Measurements from ENCODE around the gene NBEAL1. TPM values are rescaled to one million over a fixed set of nuclear protein-coding genes. Genes with fewer than 3 reads are reported as not detected.

The NBEAL1 gene
- polyA plus RNA-seq, 1 donor (not counting 4 experiments of a cell fraction or from before 2014, with no cell fraction given) = 14.7 TPM

- Histone ChIP-seq H3K4me3 (ENCODE audit: control insufficient read depth in 2 of 3, extremely low read depth in 1 of 3, insufficient read depth in 2 of 3, low read depth in 1 of 3, low read length in 3 of 3) (no peak overlapping the region), H3K36me3 (ENCODE audit: control insufficient read depth in 2 of 2, extremely low read depth in 1 of 2, insufficient read depth in 2 of 2, low read length in 2 of 2) (peaks cover 6 to 11% of the 10 kb centered on the region in 2 experiments), H3K27ac (ENCODE audit: control insufficient read depth, insufficient read depth, low read length) (no peak overlapping the region), H3K4me2 (ENCODE audit: control insufficient read depth, extremely low read depth, insufficient read depth, low read depth, low read length) (no peak overlapping the region), H3K4me1 (ENCODE audit: control insufficient read depth, extremely low read depth, insufficient read depth, low read length) (no peaks in the 10 kb centered on the region), H2AFZ (ENCODE audit: control insufficient read depth, low read length) (no peak overlapping the region), H3K27me3 (ENCODE audit: control insufficient read depth, extremely low read depth, insufficient read depth, low read length) (no peaks in the 10 kb centered on the region), H3K79me2 (ENCODE audit: control insufficient read depth, insufficient read depth, low read length) (no peaks in the 10 kb centered on the region), H3K9me1 (ENCODE audit: control insufficient read depth, extremely low read depth, insufficient read depth, low read length) (no peaks in the 10 kb centered on the region), H3K9me3 (ENCODE audit: control insufficient read depth, low read depth, low read length) (no peaks in the 10 kb centered on the region), H3K9ac (ENCODE audit: control insufficient read depth, extremely low read depth, insufficient read depth, low read length) (no peak overlapping the region), H4K20me1 (ENCODE audit: control insufficient read depth, extremely low read depth, insufficient read depth, low read length) (no peaks in the 10 kb centered on the region)
- dilution Hi-C loops (cut with MboI; ENCODE audit: extremely low pct_ligation_motif_present, low sequenced_read_pairs) = no loop called here
- DNase-seq (ENCODE audit: low read depth, low spot score) = no peak
- FAIRE-seq = no peak
- no peak for TF ChIP-seq EZH2 (IDR thresholded peaks at IDR 0.05; ENCODE audit: low read length)
- TF ChIP-seq, protein P1, sequence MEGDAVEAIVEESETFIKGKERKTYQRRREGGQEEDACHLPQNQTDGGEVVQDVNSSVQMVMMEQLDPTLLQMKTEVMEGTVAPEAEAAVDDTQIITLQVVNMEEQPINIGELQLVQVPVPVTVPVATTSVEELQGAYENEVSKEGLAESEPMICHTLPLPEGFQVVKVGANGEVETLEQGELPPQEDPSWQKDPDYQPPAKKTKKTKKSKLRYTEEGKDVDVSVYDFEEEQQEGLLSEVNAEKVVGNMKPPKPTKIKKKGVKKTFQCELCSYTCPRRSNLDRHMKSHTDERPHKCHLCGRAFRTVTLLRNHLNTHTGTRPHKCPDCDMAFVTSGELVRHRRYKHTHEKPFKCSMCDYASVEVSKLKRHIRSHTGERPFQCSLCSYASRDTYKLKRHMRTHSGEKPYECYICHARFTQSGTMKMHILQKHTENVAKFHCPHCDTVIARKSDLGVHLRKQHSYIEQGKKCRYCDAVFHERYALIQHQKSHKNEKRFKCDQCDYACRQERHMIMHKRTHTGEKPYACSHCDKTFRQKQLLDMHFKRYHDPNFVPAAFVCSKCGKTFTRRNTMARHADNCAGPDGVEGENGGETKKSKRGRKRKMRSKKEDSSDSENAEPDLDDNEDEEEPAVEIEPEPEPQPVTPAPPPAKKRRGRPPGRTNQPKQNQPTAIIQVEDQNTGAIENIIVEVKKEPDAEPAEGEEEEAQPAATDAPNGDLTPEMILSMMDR (optimal IDR thresholded peaks at IDR 0.05 in 1 of 3, IDR thresholded peaks at IDR 0.05 in 1 of 3, conservative IDR thresholded peaks at IDR 0.05 in 1 of 3; ENCODE audit: extremely low read depth in 1 of 3, insufficient read depth in 2 of 3, low read length in 3 of 3) = no peak
Observed at GRCh38 chr2:203191961-203192360, 177.3 kb downstream of the NBEAL1 start.

- Histone ChIP-seq H3K9ac (ENCODE audit: control insufficient read depth, extremely low read depth, insufficient read depth, low read length) (no peak overlapping the region), H3K79me2 (ENCODE audit: control insufficient read depth, insufficient read depth, low read length) (no peaks in the 10 kb centered on the region), H2AFZ (ENCODE audit: control insufficient read depth, low read length) (no peak overlapping the region), H3K4me2 (ENCODE audit: control insufficient read depth, extremely low read depth, insufficient read depth, low read depth, low read length) (no peak overlapping the region), H3K36me3 (ENCODE audit: control insufficient read depth in 2 of 2, extremely low read depth in 1 of 2, insufficient read depth in 2 of 2, low read length in 2 of 2) (peaks cover 4 to 9% of the 10 kb centered on the region in 2 experiments), H3K27ac (ENCODE audit: control insufficient read depth, insufficient read depth, low read length) (no peak overlapping the region), H4K20me1 (ENCODE audit: control insufficient read depth, extremely low read depth, insufficient read depth, low read length) (no peaks in the 10 kb centered on the region), H3K27me3 (ENCODE audit: control insufficient read depth, extremely low read depth, insufficient read depth, low read length) (no peaks in the 10 kb centered on the region), H3K9me1 (ENCODE audit: control insufficient read depth, extremely low read depth, insufficient read depth, low read length) (no peaks in the 10 kb centered on the region), H3K9me3 (ENCODE audit: control insufficient read depth, low read depth, low read length) (no peaks in the 10 kb centered on the region), H3K4me1 (ENCODE audit: control insufficient read depth, extremely low read depth, insufficient read depth, low read length) (no peaks in the 10 kb centered on the region), H3K4me3 (ENCODE audit: control insufficient read depth in 2 of 3, extremely low read depth in 1 of 3, insufficient read depth in 2 of 3, low read depth in 1 of 3, low read length in 3 of 3) (no peak overlapping the region)
- FAIRE-seq (no peak), DNase-seq (ENCODE audit: low read depth, low spot score) (no peak)
- dilution Hi-C loops (cut with MboI; ENCODE audit: extremely low pct_ligation_motif_present, low sequenced_read_pairs) = no loop called here
- no peak for TF ChIP-seq EZH2 (IDR thresholded peaks at IDR 0.05; ENCODE audit: low read length)
- TF ChIP-seq, protein P1 (optimal IDR thresholded peaks at IDR 0.05 in 1 of 3, IDR thresholded peaks at IDR 0.05 in 1 of 3, conservative IDR thresholded peaks at IDR 0.05 in 1 of 3; ENCODE audit: extremely low read depth in 1 of 3, insufficient read depth in 2 of 3, low read length in 3 of 3) = no peak
Observed at GRCh38 chr2:203195331-203196036, 180.8 kb downstream of the NBEAL1 start.
